Measurements from ENCODE around the gene S1PR3.

DNA sequence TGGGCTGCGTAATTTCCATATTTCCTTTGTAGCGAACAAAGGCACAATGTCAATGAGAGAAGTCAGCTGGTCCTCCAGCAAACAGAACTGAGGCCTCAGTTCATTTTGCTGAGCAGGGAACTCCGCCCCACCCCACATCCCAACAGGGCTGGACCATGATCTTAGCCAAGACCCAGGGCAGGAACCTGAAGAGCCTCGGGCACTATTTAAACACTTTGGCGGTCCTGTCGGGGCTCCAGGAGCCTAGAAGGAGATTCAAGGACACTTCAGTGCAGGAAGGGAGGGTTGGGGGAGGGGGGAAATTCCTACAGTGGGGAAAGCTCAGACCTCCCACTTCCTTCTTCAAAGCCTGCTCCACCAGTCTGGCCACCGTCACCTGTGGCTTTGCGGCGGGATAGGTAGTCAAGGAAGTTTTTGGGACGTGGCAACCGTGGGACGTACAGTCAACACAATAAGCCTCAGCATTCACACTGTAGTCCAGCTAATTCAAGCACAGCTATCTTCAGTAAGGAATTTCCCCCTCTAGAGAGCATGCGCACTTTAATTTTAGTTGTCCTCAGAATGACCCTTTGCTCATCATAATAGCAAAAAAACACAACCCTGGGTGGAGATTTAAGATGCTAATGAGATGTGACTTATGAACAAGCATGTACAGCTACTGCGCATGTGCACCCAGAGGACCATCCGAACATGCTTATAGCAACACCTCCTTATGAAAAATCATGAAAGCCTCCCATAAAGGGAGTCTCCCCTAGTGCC, 30.9 kb downstream of the S1PR3 start:
- TF ChIP-seq CTCF (IDR thresholded peaks at IDR 0.05; ENCODE audit: low read depth, low read length, poor library complexity, severe bottlenecking) = no peak
- no peak for TF ChIP-seq EZH2phosphoT487 (IDR thresholded peaks at IDR 0.05; ENCODE audit: borderline replicate concordance, low read length)
